HG02759 (cell line): ENCODE results near the gene KLK6.
"Not testable (repeated sequence)": the region's sequence is repeated elsewhere in the genome, so short reads cannot be mapped to it uniquely, and the experiment has no call there.

Experiments used
- ATAC-seq: cut with Tn5 transposase; IDR thresholded peaks from one replicate; pipeline ENCODE4 v1.9.1; 2021; ENCODE audit warnings: mild to moderate bottlenecking, moderate library complexity; ENCODE audit not compliant: unreplicated experiment

The KLK6 gene

GRCh38 chr19:50994129-50994528 is 24.7 kb upstream of the KLK6 start:
- no peak for ATAC-seq

- ATAC-seq, result no peak
Observed at GRCh38 chr19:50992666-50993035, 23.3 kb upstream of the KLK6 start.

GRCh38 chr19:50984416-50984815 is 15.0 kb upstream of the KLK6 start:
- not testable (repeated sequence) for ATAC-seq

GRCh38 chr19:50983625-50984292 is 14.4 kb upstream of the KLK6 start, which contains the start of gene KLK7:
Gene KLK7, minus strand, starts transcription at chr19:50983917. Its CDS starts 1,518 bp downstream, at chr19:50982399.
- ATAC-seq, result no peak

- no peak for ATAC-seq
Observed at GRCh38 chr19:50982186-50982585, 12.8 kb upstream of the KLK6 start.

- no peak for ATAC-seq
Observed at GRCh38 chr19:50981587-50982146, 12.3 kb upstream of the KLK6 start.

GRCh38 chr19:50980208-50980607 is 10.8 kb upstream of the KLK6 start:
- no peak for ATAC-seq

GRCh38 chr19:50979758-50980157 is 10.4 kb upstream of the KLK6 start:
- no peak for ATAC-seq

GRCh38 chr19:50978772-50979390 is 9.5 kb upstream of the KLK6 start:
- ATAC-seq, result no peak

- no peak for ATAC-seq
Observed at GRCh38 chr19:50977626-50978025, 8.2 kb upstream of the KLK6 start.

- ATAC-seq, result no peak
Observed at GRCh38 chr19:50975766-50976165, 6.4 kb upstream of the KLK6 start.

GRCh38 chr19:50974702-50975556 is 5.5 kb upstream of the KLK6 start:
- no peak for ATAC-seq

GRCh38 chr19:50972795-50973376 is 3.5 kb upstream of the KLK6 start:
- ATAC-seq, result no peak

GRCh38 chr19:50969810-50970209 is 419 bp upstream of the KLK6 start:
- not testable (repeated sequence) for ATAC-seq

GRCh38 chr19:50968716-50969412 is 527 bp downstream of the KLK6 start:
- no peak for ATAC-seq

GRCh38 chr19:50967929-50968715 is 1.3 kb downstream of the KLK6 start:
- ATAC-seq, result no peak

GRCh38 chr19:50964266-50964665 is 5.1 kb downstream of the KLK6 start:
- no peak for ATAC-seq

- no peak for ATAC-seq
Observed at GRCh38 chr19:50963381-50963780, 6.0 kb downstream of the KLK6 start.

GRCh38 chr19:50962245-50962644 is 7.1 kb downstream of the KLK6 start:
- ATAC-seq, result no peak
